DND-41 (cell line): ENCODE results near the gene PCA3.

ENCODE experiments used
- EZH2 ChIP-seq: IDR thresholded peaks from 3 replicates; pipeline ENCODE4 v1.6.1; 2012; ENCODE audit warnings: borderline replicate concordance, low read depth, mild to moderate bottlenecking, moderate library complexity, low read length, inconsistent platforms; ENCODE audit not compliant: severe bottlenecking
- TF ChIP-seq, protein P1 (sequence below): IDR thresholded peaks from 2 replicates; pipeline ENCODE4 v1.5.1; 2012; ENCODE audit warnings: borderline replicate concordance, low read length, moderate library complexity, mild to moderate bottlenecking; ENCODE audit not compliant: poor library complexity, severe bottlenecking; ENCODE audit errors: extremely low read depth

DNA sequence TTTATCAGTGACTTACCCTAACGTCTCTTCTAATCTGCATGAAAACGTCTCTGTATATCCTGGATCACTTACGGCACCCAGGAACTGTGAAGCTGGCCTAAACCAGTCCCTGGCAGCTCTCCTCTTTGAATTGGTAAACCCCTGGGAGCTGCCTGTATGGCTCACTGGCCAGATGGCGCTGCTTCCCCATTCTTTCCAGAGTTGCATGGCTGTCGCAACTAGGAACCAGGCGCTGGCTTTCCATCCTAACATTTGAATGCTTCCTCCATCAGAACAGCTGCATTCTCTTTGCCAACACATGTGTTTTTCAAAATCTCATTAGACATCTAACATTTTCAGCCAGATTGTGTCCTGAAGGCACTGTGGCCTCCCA lies 8.0 kb upstream of the PCA3 start:
- TF ChIP-seq, protein P1, sequence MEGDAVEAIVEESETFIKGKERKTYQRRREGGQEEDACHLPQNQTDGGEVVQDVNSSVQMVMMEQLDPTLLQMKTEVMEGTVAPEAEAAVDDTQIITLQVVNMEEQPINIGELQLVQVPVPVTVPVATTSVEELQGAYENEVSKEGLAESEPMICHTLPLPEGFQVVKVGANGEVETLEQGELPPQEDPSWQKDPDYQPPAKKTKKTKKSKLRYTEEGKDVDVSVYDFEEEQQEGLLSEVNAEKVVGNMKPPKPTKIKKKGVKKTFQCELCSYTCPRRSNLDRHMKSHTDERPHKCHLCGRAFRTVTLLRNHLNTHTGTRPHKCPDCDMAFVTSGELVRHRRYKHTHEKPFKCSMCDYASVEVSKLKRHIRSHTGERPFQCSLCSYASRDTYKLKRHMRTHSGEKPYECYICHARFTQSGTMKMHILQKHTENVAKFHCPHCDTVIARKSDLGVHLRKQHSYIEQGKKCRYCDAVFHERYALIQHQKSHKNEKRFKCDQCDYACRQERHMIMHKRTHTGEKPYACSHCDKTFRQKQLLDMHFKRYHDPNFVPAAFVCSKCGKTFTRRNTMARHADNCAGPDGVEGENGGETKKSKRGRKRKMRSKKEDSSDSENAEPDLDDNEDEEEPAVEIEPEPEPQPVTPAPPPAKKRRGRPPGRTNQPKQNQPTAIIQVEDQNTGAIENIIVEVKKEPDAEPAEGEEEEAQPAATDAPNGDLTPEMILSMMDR = no peak
- TF ChIP-seq EZH2 = no peak
